K562 (cell line): ENCODE data around the gene ACKR3. TPM values are rescaled to one million over a fixed set of nuclear protein-coding genes. Genes with fewer than 3 reads are reported as not detected.

Experiments
- ATAC-seq: fragments of 200-7000 bp; cut with Tn5 transposase; 3 replicates; pipeline ENCODE4 v1.9.1; 2020; ENCODE audit warnings: moderate library complexity
- BruUV-seq: library from RNA; stranded (reverse); fragments of 400-500 nt; replicated peaks from 2 replicates; lab custom pipeline; 2021; lab: Mats Ljungman, UMichigan
- CTCF ChIA-PET: fragments of 300-600 bp; formaldehyde crosslinking; extraction: SDS; loops from one replicate; lab custom pipeline; 2021; ENCODE audit warnings: low intra/inter-chr PET ratio; lab: Yijun Ruan, JAX
- POLR2A ChIA-PET: fragments of 300-600, 350-650 bp; sonication (Branson Sonifier 250); formaldehyde crosslinking; extraction: SDS; loops from one replicate; lab custom pipeline; 2021; ENCODE audit warnings: antibody characterized with exemption, inconsistent platforms; lab: Yijun Ruan, JAX
- DNase-seq, 4 experiments: peaks; one replicate each; pipeline versions ENCODE4 v3.0.0 to v3.0.0-alpha.2; 2011 to 2018; ENCODE audit warnings: low spot score in 3 of 4, mixed read lengths in 3 of 4; ENCODE audit errors: extremely low read depth in 1 of 4
- FAIRE-seq: peaks from 2 replicates; lab custom pipeline; 2011; peaks lifted over from hg19 to GRCh38; lab: Jason Lieb, UNC
- H2AFZ ChIP-seq: 2 replicates; pipeline ENCODE4 v1.6.0; 2011; ENCODE audit warnings: low read depth, low read length, control low read depth, inconsistent platforms
- H3K27ac ChIP-seq: fragments of 200-600 bp; 3 replicates; pipeline ENCODE4 v1.8.0; 2011; ENCODE audit warnings: low read depth, mild to moderate bottlenecking, control low read depth, inconsistent platforms, low read length, moderate library complexity, mixed read lengths; ENCODE audit errors: extremely low read depth
- H3K27me3 ChIP-seq, 2 experiments: fragments of 300-600 bp in 1 of 2; 2 replicates in 1 of 2; 3 replicates in 1 of 2; pipeline versions ENCODE4 v1.6.0 to v1.8.0; 2011; ENCODE audit warnings: inconsistent platforms in 2 of 2, low read length in 2 of 2, mild to moderate bottlenecking in 1 of 2, mixed read lengths in 1 of 2, moderate library complexity in 1 of 2; ENCODE audit not compliant: control insufficient read depth in 2 of 2, insufficient read depth in 2 of 2
- H3K36me3 ChIP-seq: fragments of 300-600 bp; 3 replicates; pipeline ENCODE4 v1.8.0; 2011; ENCODE audit warnings: mild to moderate bottlenecking, low read length, inconsistent platforms; ENCODE audit not compliant: control insufficient read depth, insufficient read depth
- H3K4me1 ChIP-seq, 2 experiments: fragments of 200-600 bp in 1 of 2; replicated peaks in 1 of 2; 2 replicates in 1 of 2; 3 replicates in 1 of 2; pipeline versions ENCODE4 v1.5.1 to v1.8.0; 2011; ENCODE audit warnings: inconsistent platforms in 2 of 2, low read length in 2 of 2, mild to moderate bottlenecking in 1 of 2, mixed read lengths in 1 of 2, moderate library complexity in 1 of 2; ENCODE audit not compliant: control insufficient read depth in 2 of 2, insufficient read depth in 2 of 2
- H3K4me2 ChIP-seq: 2 replicates; pipeline ENCODE4 v1.6.1; 2011; ENCODE audit warnings: low read length, control low read depth, inconsistent platforms, mixed read lengths; ENCODE audit not compliant: insufficient read depth
- H3K4me3 ChIP-seq: fragments of 200-600 bp; sonication (generic), shearing (Covaris generic); 2 replicates; pipeline ENCODE4 v1.5.1; 2016; ENCODE audit warnings: control low read depth, inconsistent platforms
- H3K79me2 ChIP-seq: fragments of 200-600 bp; 3 replicates; pipeline ENCODE4 v1.8.0; 2011; ENCODE audit warnings: low read length, inconsistent platforms; ENCODE audit not compliant: control insufficient read depth, insufficient read depth
- H3K9ac ChIP-seq, 2 experiments: 2 replicates each; pipeline versions ENCODE4 v1.6.0 to v1.6.1; 2011; ENCODE audit warnings: low read depth in 2 of 2, low read length in 2 of 2, control low read depth in 1 of 2, inconsistent platforms in 1 of 2, mild to moderate bottlenecking in 1 of 2, mixed read lengths in 1 of 2; ENCODE audit not compliant: insufficient read depth in 1 of 2
- H3K9me1 ChIP-seq: one replicate; pipeline ENCODE4 v1.6.0; 2011; ENCODE audit warnings: inconsistent platforms, mild to moderate bottlenecking, low read length, moderate library complexity; ENCODE audit not compliant: control insufficient read depth, insufficient read depth
- H3K9me3 ChIP-seq: replicated peaks from 2 replicates; pipeline ENCODE4 v1.5.1; 2011; ENCODE audit warnings: low read depth, low read length, inconsistent platforms; ENCODE audit not compliant: control insufficient read depth, insufficient read depth
- H4K20me1 ChIP-seq: replicated peaks from 2 replicates; pipeline ENCODE4 v1.6.1; 2011; ENCODE audit warnings: low read length, inconsistent platforms, mixed read lengths; ENCODE audit not compliant: control insufficient read depth, insufficient read depth
- ATF3 ChIP-seq, 2 experiments: fragments of 450-650 bp in 1 of 2; sonication (generic) in 1 of 2; formaldehyde crosslinking in 1 of 2; IDR thresholded peaks in 1 of 2; conservative IDR thresholded peaks in 1 of 2; 2 replicates each; pipeline versions ENCODE4 v1.6.1 to v1.8.1; 2016 to 2023; ENCODE audit warnings: mild to moderate bottlenecking in 2 of 2, moderate library complexity in 2 of 2, inconsistent platforms in 1 of 2, missing genetic modification reagents in 1 of 2
- DACH1 ChIP-seq: fragments of 450-650 bp; IDR thresholded peaks from 2 replicates; pipeline ENCODE4 v1.6.1; 2018; ENCODE audit not compliant: partially characterized antibody
- EZH2 ChIP-seq: IDR thresholded peaks from 2 replicates; pipeline ENCODE4 v1.6.1; 2012; ENCODE audit warnings: low read depth, mild to moderate bottlenecking, inconsistent platforms, low read length, borderline replicate concordance
- FOXP1 ChIP-seq: sonication (generic); formaldehyde crosslinking; IDR thresholded peaks from 2 replicates; pipeline ENCODE4 v1.8.0; 2022; ENCODE audit warnings: mild to moderate bottlenecking, missing genetic modification reagents
- HMG20B ChIP-seq: fragments of 250-450 bp; sonication (Bioruptor Pico); IDR thresholded peaks from 2 replicates; pipeline ENCODE4 v1.5.0; 2021; ENCODE audit warnings: mild to moderate bottlenecking
- IRF1 ChIP-seq: sonication (generic); formaldehyde crosslinking; IDR thresholded peaks from 2 replicates; pipeline ENCODE4 v1.8.0; 2022; ENCODE audit warnings: missing genetic modification reagents, mild to moderate bottlenecking, borderline replicate concordance
- KDM2B ChIP-seq: fragments of 250-450 bp; sonication (Bioruptor Pico); IDR thresholded peaks from 2 replicates; pipeline ENCODE4 v1.8.0; 2021; ENCODE audit warnings: mild to moderate bottlenecking, moderate library complexity
- MEF2D ChIP-seq: conservative IDR thresholded peaks from 2 replicates; pipeline ENCODE4 v1.6.1; 2016; ENCODE audit warnings: low read depth, missing genetic modification characterization, missing compliant biosample characterization
- MTA3 ChIP-seq: fragments of 450-650 bp; formaldehyde crosslinking; IDR thresholded peaks from 2 replicates; pipeline ENCODE4 v1.6.1; 2017; ENCODE audit warnings: mild to moderate bottlenecking, borderline replicate concordance
- MYBL2 ChIP-seq, 2 experiments: fragments of 450-650 bp in 1 of 2; sonication (generic) in 1 of 2; formaldehyde crosslinking in 1 of 2; IDR thresholded peaks; 2 replicates each; pipeline versions ENCODE4 v1.6.1 to v1.8.1; 2017 to 2022; ENCODE audit warnings: borderline replicate concordance in 1 of 2, inconsistent platforms in 1 of 2, low read depth in 1 of 2, mild to moderate bottlenecking in 1 of 2, missing genetic modification reagents in 1 of 2, moderate library complexity in 1 of 2
- NCOA6 ChIP-seq: fragments of 450-650 bp; IDR thresholded peaks from 2 replicates; pipeline ENCODE4 v1.6.1; 2017; ENCODE audit warnings: mild to moderate bottlenecking
- RBM39 ChIP-seq: fragments of 200-400 bp; formaldehyde crosslinking; optimal IDR thresholded peaks from 2 replicates; pipeline ENCODE3; 2018; ENCODE audit warnings: low read depth, low read length
- SMARCB1 ChIP-seq: IDR thresholded peaks from 2 replicates; pipeline ENCODE4 v1.6.1; 2011; ENCODE audit warnings: improper control_type of control experiment, low read depth; ENCODE audit not compliant: insufficient read length
- TGIF2 ChIP-seq: sonication (generic); formaldehyde crosslinking; IDR thresholded peaks from 2 replicates; pipeline ENCODE4 v1.8.1; 2022; ENCODE audit warnings: mild to moderate bottlenecking, missing genetic modification reagents, moderate library complexity
- XRCC5 ChIP-seq: fragments of 200-400 bp; formaldehyde crosslinking; IDR thresholded peaks from 2 replicates; pipeline ENCODE4 v1.6.1; 2017; ENCODE audit warnings: low read depth, mild to moderate bottlenecking, low read length
- ZNF121 ChIP-seq: sonication (generic); formaldehyde crosslinking; conservative IDR thresholded peaks from 2 replicates; pipeline ENCODE4 v1.8.0; 2022; ENCODE audit warnings: missing genetic modification reagents
- ZNF124 ChIP-seq: sonication (generic); formaldehyde crosslinking; IDR thresholded peaks from 2 replicates; pipeline ENCODE4 v1.8.1; 2022; ENCODE audit warnings: missing genetic modification reagents
- ZNF41 ChIP-seq: fragments of 250-450 bp; sonication (Bioruptor Pico); conservative IDR thresholded peaks from 2 replicates; pipeline ENCODE4 v1.4.0; 2020; ENCODE audit warnings: mild to moderate bottlenecking
- WGBS: fragments of 100-300 bp; shearing (Covaris generic); methylation state at CpG from one replicate; pipeline ENCODE4 v1.1.6; 2016; ENCODE audit warnings: low coverage, mixed read lengths; ENCODE audit not compliant: insufficient coverage; ENCODE audit errors: missing lambda C conversion rate; 5-methylcytosine and 5-hydroxymethylcytosine counted together
- in situ Hi-C: fragments of 300-500 bp; cut with MboI; formaldehyde crosslinking; loops from 4 replicates; pipeline ENCODE4 v1.15.0; 2018; ENCODE audit warnings: inconsistent platforms, mixed read lengths
- intact Hi-C: fragments of 100-400 bp; cut with micrococcal nuclease; formaldehyde crosslinking; loops from 2 replicates; pipeline ENCODE4 v1.14.2; 2022
- polyA plus RNA-seq, 8 experiments: library from polyadenylated mRNA; depleted of rRNA in 4 of 8; stranded (reverse) in 5 of 8; unstranded in 3 of 8; fragments of >200 nt; fragmentation: Nextera tagmentation in 2 of 8; fragmentation: Illumina TruSeq in 1 of 8; extraction: Ambion mirVana in 2 of 8; extraction: Trizol in 1 of 8; gene quantifications; 2 replicates each; pipeline versions ENCODE4 v1.2.1 to v1.2.3, GENCODE V29; 2011 to 2014; ENCODE audit warnings: inconsistent platforms in 1 of 8, missing spikeins in 1 of 8
- total RNA-seq, 7 experiments: library from RNA; depleted of rRNA in 6 of 7; stranded (reverse); fragments of >200 nt in 6 of 7; fragmentation: Illumina TruSeq in 2 of 7; extraction: Trizol in 2 of 7; gene quantifications; 2 replicates each; pipeline versions ENCODE4 v1.2.1 to v1.2.3, GENCODE V29; 2011 to 2021; ENCODE audit warnings: low replicate concordance in 1 of 7

Gene ACKR3
- total and polyA plus RNA-seq, 9 of the 15 experiments (the other 6 are each of a cell fraction or from before 2014, with no cell fraction given), result 0.07 TPM; not detected in 8

DNA sequence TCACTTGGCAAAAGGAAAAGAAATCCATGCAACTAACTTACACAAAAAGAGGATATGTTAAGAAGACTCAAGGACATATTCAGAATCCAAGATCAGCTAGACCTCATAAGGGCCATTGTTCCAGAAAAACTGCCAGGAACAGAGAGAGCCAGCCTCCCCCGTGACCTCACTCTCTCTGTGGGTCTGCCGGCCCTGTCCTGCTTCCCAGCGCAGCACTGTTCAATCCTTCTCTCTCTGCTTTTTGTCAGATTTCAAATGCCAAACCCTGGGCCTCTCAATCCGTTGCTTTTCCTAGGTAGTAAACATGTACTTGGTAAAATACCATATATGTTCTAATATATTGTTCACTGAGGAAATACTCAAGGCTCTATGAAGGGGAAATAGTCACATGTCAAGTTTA, 40.0 kb upstream of the ACKR3 start:
- H3K27ac ChIP-seq, result no peak overlapping the region

More for the DNA sequence above, 40.0 kb upstream of the ACKR3 start:
- no peak for DNase-seq
- no peak overlapping the region for H2AFZ ChIP-seq
- no peaks in the 10 kb centered on the region for H3K9me1 ChIP-seq
- H4K20me1 ChIP-seq, result no peaks in the 10 kb centered on the region
- WGBS, result 0% methylated on average over 4 of the region's 4 CpGs
- no peak overlapping the region for H3K4me2 ChIP-seq
- H3K9me3 ChIP-seq, result no peaks in the 10 kb centered on the region
- ATAC-seq, result no peak
- in situ Hi-C loops, result no loop called here
- intact Hi-C loops, result no loop called here
- TF ChIP-seq KDM2B (CRISPR knock-in tag) (no peak), NCOA6 (no peak), ZNF124 (CRISPR knock-in tag) (no peak), MYBL2 (IDR thresholded peaks at IDR 0.05; ENCODE audit: low read depth) (no peak), MYBL2 (CRISPR knock-in tag; IDR thresholded peaks at IDR 0.05; ENCODE audit: borderline replicate concordance) (no peak), MTA3 (no peak), ZNF121 (CRISPR knock-in tag) (no peak), FOXP1 (CRISPR knock-in tag) (no peak), SMARCB1 (no peak), DACH1 (no peak), TGIF2 (CRISPR knock-in tag) (no peak), RBM39 (no peak), XRCC5 (no peak), ZNF41 (no peak), EZH2 (no peak), IRF1 (CRISPR knock-in tag) (no peak), MEF2D (tag) (no peak), HMG20B (CRISPR knock-in tag) (no peak), ATF3 (IDR thresholded peaks at IDR 0.05) (no peak), ATF3 (CRISPR knock-in tag; conservative IDR thresholded peaks at IDR 0.05) (no peak)
- no peaks in the 10 kb centered on the region for H3K36me3 ChIP-seq
- no peak overlapping the region for H3K9ac ChIP-seq
- H3K4me1 ChIP-seq, result no peaks in the 10 kb centered on the region
- ChIA-PET POLR2A (no interaction called here), CTCF (no interaction called here)
- no peak overlapping the region for H3K4me3 ChIP-seq
- FAIRE-seq, result no peak
- no TSS peak for BruUV-seq
- peaks cover 0 to 11% of the 10 kb centered on the region in 2 experiments; a peak in 1 of 5 replicates for H3K27me3 ChIP-seq
- no peaks in the 10 kb centered on the region for H3K79me2 ChIP-seq
